HG02571 (cell line): ENCODE data around the gene PPFIA1.
"Not testable (repeated sequence)": the region's sequence is repeated elsewhere in the genome, so short reads cannot be mapped to it uniquely, and the experiment has no call there.

ENCODE experiments used
- ATAC-seq: cut with Tn5 transposase; IDR thresholded peaks from one replicate; pipeline ENCODE4 v1.9.1; 2021; ENCODE audit warnings: mild to moderate bottlenecking, moderate library complexity; ENCODE audit not compliant: unreplicated experiment

The PPFIA1 gene

GRCh38 chr11:70319396-70320076 lies 49.0 kb downstream of the PPFIA1 start:
- ATAC-seq: no peak

DNA sequence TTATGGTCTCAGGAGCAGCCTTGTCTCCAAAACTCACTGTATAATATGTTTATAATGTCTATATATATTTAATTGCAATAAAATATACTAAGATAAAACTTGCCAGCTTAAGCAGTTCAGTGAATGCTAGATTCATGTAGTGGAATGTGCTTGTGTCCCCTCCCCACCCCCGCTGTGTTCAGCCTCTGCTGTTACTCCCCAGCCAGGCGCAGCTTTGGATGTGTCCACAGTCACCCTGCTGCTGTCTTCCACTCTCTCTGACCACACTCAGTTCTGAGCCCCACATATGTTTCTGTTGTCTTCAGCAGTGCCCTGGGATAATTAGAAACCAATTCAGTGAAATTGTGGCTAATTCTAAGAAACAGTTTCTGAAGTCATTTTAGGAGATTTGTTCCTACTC lies 52.2 kb downstream of the PPFIA1 start:
- no peak for ATAC-seq

GRCh38 chr11:70323806-70324205 lies 53.3 kb downstream of the PPFIA1 start:
- ATAC-seq: no peak

- ATAC-seq: peak; percentile 56
Measured at GRCh38 chr11:70324376-70325115, 54.1 kb downstream of the PPFIA1 start.

- ATAC-seq: no peak
Measured at GRCh38 chr11:70325824-70326223, 55.3 kb downstream of the PPFIA1 start.

DNA sequence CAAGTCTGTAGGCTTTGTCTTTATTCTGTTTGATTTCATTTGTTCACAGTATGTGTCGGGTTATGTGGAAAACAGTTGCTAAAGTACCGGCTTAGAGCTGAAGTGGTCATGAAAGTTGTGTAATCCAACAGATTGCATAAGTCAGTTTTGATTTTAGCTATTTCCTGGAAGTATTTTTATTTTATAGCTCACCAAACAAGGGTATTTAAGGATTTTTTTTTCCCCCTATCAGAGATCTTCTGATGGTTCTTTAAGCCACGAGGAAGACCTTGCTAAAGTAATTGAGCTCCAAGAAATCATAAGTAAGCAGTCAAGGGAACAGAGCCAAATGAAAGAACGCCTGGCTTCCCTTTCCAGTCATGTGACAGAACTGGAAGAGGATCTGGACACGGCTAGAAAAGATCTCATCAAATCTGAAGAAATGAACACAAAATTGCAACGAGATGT lies 55.9 kb downstream of the PPFIA1 start:
- ATAC-seq: no peak

DNA sequence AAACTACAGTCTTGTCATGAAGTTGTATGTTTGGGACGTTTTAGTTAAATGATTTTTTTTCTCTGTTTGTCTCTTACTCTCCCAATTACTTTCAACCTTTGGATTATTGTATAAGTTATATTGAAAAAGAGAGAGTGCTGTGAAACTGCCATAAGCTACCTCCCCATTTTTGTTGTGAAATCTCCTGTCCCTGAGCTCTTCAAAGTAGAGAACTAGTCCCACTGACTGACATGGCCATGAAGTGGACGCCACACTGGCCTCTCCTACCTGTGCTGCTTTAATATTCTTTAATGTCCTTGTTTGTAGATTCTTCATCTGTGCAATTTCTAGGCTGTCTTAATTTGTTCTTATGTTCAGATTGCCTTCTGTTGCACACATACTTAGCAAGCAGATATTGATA lies 56.3 kb downstream of the PPFIA1 start:
- no peak for ATAC-seq

DNA sequence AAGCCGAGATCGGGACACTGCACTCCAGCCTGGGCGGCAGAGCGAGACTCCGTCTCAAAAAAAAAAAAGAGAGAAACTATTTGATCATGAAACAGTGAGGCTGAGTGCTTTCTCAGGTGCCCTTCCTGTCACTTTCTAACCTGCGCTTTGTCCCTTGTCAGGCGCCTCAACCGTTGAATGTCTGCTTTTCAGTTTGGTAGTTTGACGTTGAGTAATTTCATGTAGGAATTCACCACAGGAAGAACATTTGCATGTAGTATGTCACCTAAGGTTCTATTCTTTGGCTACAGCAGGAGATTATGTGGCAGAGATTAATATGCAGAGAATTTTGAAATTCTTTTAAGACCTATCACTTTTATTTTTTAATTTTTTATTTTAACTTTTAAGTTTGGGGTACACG lies 57.2 kb downstream of the PPFIA1 start:
- ATAC-seq: no peak

- no peak for ATAC-seq
Measured at GRCh38 chr11:70328556-70328955, 58.1 kb downstream of the PPFIA1 start.

DNA sequence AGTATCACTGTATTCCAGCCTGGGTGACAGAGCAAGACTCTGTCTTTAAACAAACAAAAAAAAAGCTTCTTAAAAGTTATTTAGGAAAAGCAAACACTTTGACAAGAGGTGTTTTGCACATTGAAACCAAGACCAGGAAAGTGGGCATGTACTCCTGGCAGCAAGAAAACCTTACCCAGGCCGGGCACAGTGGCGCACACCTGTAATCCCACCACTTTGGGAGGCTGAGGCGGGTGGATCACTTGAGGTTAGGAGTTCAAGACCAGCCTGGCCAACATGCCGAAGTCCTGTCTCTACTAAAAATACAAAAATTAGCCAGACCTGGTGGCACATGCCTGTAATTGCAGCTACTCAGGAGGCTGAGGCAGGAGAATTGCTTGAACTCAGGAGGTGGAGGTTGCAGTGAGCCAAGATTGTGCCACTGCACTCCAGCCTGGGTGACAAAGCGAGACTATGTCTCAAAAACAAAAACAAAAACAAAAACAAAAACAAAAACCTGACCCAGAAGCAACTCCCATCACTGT lies 60.9 kb downstream of the PPFIA1 start:
- ATAC-seq: not testable (repeated sequence)

- ATAC-seq: no peak
Measured at GRCh38 chr11:70331901-70332300, 61.4 kb downstream of the PPFIA1 start.

GRCh38 chr11:70332567-70332966 lies 62.1 kb downstream of the PPFIA1 start:
- ATAC-seq: no peak

DNA sequence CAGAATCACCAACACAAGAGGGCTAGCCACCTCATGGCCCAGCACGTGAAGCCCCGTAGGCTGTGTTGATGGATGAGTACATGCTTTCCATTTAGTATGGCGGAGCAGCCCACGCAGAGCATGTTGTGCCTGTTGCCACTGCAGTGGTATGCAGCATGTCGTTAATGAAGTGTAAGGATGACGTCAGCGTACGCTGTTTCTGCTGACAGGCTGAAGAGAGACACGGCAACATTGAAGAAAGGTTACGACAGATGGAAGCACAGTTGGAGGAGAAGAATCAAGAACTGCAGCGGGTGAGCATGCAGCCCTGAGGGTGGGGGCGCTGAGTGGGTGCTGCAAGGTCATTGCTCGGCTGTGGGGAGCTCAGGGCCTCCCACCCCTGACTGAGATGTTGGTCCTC lies 62.8 kb downstream of the PPFIA1 start:
- ATAC-seq: no peak

DNA sequence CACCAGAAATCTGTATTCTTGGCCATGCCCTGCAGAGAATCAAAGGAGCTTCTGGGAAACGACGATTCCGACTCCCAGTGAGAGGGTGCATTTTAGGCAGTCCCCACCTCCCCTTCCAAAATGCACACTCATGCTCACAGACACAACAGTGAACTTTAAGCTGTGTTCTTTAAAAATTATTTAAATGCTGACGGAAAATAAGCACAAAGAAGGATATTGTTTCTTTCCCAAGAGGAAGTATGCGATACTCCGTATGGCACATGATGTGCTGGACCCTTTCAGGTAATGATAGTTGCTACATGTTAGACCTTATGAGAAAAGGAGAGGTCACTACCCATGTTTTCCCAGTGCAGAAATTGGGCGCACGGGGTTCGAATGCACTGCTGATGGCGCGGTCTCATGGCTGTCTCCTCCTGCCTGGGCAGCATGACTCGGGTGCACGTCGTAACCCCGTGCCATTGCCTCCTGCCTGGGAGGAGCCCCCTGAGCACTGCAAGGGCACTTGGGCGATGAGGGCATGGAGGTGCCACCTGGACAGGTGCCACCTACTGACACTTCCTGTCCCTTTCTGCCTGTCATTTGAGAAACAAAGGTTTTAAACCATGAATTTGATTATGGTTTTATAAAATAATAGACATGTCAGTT lies 64.0 kb downstream of the PPFIA1 start:
- no peak for ATAC-seq

DNA sequence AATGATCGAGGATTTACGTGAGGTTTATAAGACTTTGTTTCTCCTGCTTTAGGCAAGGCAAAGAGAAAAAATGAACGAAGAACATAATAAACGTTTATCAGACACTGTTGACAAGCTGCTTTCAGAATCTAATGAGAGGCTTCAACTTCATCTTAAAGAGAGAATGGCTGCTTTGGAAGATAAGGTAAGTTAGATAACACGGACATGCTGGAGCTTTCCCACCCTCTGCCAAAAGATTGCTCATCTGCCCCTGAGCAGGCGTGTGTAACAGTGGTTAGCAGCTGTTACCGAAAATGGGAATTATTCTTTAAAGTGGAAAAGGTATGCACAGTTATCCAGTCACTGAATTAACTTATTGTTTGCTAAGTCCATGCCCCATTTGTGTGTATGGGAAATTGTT lies 65.0 kb downstream of the PPFIA1 start:
- ATAC-seq: no peak

DNA sequence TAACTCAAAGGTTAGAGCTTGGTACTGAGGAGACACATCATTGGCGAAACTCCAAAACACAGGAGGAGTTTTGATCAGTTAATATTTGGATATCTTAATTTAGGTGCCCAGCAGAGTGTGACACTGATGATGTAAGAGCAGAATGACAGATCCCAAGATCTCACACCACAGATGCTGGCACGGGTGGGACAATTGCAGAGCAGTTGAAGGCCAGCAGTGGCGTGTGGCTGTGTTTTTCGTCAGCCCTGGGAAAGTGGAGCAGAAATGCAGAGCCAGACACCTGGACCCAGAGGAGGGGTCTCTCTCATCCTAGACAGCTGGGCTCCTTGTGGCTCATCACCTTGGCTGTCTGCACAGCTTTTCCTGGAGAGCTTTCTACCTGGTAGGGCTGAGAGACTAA lies 68.1 kb downstream of the PPFIA1 start:
- no peak for ATAC-seq

DNA sequence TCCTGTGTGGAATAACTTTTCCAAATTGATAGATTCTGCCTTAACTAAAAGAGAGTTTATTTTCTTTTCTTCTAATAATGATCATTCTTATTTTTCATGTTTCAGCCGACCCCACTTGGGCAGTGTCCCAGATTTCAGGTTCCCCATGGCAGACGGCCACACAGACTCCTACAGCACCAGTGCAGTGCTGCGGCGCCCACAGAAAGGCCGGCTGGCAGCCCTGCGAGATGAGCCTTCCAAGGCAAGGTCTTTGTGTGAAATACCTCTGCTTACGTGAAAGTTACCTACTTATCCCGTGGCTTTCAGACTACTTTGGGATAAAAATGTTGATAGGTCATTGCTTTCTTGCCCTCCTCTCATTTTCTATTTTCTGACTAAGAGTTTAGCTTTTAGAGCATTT lies 68.6 kb downstream of the PPFIA1 start:
- ATAC-seq: no peak

DNA sequence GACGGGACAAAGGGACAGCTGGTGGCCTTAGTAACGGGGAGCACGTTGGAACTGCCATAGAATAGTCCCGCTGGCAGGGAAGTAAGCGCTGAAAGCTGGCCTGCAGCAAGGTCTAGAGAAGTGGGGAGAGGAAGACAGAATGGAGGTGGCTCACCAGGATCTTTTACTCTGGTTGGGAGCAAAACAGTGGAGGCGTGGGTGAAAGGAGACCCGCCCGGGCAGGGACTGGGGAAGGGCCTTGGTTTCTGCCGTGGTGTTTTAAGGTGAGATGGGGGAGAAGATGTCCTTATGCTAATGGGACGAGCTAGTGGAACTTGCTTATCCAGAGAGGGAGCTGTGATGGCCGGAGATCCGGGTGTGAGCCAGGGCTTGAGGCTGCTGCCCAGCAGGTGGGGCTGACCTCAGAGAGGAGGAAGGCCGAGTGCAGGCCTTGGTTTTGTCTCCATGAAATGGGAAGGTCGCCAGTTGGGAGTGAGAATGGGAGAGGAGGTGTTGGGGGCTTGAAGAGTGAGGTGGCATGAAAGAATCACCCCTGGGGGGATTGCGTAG lies 71.5 kb downstream of the PPFIA1 start:
- no peak for ATAC-seq

- no peak for ATAC-seq
Measured at GRCh38 chr11:70343636-70344035, 73.1 kb downstream of the PPFIA1 start.

DNA sequence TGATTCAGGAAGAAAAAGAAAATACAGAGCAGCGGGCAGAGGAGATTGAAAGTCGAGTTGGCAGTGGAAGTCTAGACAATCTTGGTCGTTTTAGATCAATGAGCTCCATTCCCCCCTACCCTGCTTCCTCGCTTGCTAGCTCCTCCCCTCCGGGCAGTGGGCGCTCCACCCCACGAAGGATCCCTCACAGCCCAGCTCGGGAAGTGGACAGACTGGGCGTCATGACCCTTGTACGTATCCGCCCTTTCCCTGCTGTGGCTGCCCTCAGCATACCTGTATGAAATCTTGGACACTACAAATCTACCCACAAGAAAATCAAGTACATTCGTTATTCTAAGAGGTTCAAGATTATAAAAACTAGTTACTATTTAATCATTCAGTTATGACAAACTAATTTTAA lies 77.7 kb downstream of the PPFIA1 start:
- ATAC-seq: no peak

- no peak for ATAC-seq
Measured at GRCh38 chr11:70348608-70349007, 78.1 kb downstream of the PPFIA1 start.

DNA sequence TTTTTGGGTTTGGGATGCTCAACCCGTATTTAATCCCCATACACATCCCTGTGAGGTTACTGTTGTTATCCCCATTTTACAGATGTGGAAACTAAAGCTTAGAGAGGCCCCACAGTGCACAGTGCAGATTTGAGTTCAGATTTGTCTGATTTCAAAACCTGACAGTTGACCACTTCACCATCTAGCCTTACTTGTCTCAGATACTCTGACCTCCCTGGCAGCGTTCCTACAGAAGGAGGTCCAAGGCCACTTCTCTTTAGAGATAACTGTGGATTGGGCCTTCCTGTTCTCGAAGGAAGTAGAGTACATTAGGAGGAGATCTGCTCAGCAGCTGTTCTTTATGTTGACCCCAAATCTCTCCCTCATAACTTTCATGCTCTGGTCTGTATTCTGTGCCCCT lies 81.2 kb downstream of the PPFIA1 start:
- ATAC-seq: no peak
